GM19351 (cell line): ENCODE results near the gene ATP1B2.
"Not testable (repeated sequence)": the region's sequence is repeated elsewhere in the genome, so short reads cannot be mapped to it uniquely, and the experiment has no call there.

Experiments used
- ATAC-seq: cut with Tn5 transposase; IDR thresholded peaks from one replicate; pipeline ENCODE4 v1.9.1; 2021; ENCODE audit warnings: mild to moderate bottlenecking, moderate library complexity; ENCODE audit not compliant: unreplicated experiment

The ATP1B2 gene, protein sequence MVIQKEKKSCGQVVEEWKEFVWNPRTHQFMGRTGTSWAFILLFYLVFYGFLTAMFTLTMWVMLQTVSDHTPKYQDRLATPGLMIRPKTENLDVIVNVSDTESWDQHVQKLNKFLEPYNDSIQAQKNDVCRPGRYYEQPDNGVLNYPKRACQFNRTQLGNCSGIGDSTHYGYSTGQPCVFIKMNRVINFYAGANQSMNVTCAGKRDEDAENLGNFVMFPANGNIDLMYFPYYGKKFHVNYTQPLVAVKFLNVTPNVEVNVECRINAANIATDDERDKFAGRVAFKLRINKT

DNA sequence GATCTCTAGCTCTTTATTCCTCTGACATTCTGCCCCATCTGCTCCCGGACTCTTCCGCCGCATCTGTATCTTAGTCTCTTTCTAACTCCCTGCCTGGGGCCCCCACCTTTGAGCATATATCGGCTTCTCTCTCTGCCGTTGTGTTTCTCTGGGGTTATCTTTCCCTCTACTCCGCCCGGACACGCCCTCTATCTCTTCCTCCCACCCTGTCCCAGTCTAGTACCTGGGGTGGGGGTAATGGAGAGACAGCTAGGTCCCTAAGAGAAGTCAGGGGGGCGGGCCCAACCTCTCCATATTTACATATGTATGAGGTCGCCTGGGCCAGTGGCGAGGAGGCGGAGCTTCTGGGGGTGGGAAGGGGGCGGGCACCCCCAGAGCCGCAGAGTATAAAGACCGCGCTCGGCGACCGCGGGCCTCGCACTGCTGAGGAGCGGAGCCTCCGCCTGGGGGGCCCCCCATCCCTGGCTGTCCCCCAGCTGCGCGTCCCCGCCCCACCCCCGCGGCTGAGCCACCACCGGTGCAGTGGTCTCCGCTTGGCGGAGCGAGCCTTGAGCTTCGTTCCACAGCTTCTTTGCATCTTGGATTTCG is at the start of gene ATP1B2:
ATP1B2 (plus strand) TSS at position 418 of the 588 bp plus-strand sequence. CDS start 593 bp downstream, outside the sequence.
- no peak for ATAC-seq

DNA sequence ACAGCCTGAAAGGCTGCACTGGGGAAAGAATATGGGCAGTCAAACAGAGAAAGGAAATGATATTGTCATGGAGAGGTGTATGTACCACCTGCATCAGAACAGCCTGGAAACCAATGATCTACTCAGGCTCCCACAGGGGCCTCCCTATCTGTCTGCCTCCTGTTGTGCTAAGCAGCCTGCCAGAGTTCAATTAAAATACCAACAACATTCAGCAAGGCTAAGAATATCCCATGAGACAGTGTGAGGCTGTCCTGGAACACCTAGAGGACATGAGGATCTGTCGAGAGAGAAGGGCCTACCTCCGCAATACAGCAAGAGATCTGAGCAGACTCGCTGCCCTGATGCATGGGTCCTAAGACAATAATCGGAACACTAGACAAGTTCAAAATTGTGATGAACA is 44.4 kb upstream of the ATP1B2 start:
- no peak for ATAC-seq

DNA sequence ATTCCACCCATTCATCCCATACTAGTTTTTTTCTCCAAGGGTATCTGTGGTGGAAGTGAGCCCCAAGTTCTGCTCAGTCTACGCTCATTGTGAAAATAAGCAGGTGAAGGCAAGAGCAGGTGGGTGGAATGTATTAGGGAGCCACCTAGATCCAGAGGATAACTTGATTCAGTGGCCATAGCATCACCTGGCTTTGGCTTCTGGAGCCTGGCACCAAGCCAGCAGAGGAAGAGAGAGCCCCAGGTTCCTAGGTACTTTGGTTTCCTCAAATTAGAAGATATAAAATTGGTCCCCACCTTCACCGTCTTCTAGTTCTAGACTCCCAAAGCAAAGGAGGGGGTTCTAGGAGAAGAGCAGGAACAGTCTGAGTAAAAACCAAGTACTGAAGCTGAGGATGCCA is 40.1 kb upstream of the ATP1B2 start:
- ATAC-seq: no peak

DNA sequence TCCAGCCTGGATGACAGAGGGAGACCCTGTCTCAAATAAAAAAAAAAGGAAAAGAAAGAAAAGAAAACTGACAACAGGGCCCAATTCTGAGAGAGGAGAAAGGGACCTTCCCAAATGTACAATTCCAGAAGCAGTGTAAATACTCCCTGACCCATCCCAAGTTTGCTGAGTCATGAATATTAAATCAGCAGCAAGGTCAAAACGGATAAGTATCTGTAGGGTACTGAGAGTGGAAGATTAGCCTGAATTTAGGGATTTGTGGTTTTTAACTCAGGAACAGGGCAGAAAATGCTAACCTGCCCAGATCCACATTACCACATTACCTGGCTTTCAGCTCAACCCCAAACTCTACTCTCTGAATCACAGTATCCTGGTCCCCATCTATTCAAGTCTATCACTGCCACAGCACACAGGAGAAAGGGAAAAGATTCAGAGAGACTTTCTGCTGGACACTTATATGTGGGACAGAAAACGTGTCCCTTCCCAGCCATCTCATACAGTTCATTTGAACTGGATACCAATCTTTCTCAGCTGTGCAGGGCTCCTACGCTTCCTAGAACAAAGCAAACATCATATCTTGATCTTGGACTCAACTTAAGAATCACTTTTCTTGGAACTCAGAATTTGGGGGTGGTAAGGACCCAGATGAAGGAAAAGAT is 39.0 kb upstream of the ATP1B2 start:
- no peak for ATAC-seq

DNA sequence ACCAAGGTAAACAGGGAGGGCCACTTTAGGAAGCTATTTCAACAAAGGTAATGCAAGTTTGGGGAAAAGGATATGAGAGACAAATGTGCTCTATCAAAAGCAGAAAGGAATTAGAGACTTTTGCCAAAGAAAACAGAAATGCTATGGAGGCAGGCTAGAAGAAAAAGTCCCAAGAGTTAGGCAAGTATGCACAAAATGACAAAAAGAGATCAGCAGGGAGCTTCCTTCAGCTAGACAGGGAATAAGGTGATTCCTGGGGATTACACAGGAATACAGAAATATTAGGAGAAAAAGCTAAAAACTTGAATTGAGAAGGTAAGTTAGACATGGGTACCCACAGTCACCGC is 38.5 kb upstream of the ATP1B2 start:
- no peak for ATAC-seq

DNA sequence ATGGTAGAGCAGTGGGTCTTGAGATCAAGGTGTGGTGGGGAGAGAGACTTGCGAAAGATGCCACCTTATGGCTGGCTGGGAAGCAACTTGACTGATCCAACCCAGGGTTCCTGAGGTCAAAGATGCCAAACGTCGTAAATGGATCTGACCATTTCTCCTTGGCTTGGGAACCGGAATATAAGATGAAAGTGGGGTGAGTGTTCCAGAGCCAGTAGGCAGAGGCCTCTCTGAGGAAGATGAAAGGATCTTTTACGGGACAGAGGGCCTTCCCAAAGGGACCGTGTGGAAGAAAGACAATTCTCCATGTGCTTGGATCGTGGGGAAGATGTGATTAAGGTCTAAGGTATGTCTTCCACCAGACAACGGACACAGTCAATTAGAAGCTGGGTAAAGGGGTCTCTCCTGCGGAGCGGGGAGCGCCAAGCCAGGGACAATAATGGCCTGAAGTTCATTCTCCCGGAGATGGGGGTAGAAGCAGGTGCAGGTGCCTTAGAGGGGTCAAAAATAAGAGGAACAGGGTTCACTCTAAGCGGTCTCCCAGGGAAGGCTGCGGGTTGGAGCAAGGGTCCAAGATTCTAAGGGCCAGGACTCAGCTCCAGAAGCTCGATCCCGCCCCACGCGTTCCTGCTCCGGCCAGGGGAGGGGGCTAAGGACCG is 36.8 kb upstream of the ATP1B2 start:
- ATAC-seq: no peak

DNA sequence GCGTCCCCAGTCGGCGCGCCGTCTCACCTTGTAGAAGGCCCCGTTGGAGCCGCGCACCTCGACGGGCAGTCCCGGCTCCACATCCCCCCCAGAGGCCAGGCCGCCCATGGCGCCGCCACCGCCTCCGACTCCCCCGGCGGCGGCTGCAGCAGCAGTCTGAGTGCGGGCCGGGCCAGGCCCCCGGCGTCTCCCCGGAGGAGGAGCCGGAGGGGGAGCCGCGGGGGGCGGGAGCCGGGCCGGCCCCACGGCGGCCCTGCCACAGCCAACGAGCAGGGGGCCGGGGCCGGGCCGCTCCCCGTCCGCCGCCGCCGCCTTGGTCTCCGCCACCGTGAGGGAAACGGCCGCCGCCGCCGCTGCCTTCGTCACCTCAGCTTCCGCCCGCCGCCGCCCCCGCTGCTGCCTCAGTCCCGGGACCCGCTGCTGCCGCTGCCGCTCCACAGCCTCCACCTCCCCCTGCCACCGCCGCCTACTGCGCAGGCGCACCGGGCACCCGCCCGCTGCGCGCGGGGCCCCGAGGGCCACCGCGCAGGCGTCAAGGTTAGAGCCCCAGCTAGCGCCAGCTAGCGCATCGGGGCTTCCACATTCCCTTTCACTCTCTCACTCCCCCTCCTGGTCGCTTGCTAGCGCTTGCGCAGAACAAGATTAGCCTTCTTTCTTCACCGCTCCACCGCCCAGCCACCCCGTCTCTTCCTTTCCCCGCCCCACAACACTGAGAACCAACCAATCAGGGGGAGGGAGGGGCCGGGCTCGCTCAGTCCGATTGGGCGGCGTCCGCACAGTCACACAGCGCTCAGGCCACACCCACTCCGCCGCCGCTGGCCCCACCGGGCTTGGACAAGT is 36.1 kb upstream of the ATP1B2 start, which contains the start of gene FXR2:
FXR2 (minus strand) TSS at position 473 of the 840 bp plus-strand sequence; CDS start at position 108, 365 bp downstream.
- ATAC-seq: peak; percentile 84

DNA sequence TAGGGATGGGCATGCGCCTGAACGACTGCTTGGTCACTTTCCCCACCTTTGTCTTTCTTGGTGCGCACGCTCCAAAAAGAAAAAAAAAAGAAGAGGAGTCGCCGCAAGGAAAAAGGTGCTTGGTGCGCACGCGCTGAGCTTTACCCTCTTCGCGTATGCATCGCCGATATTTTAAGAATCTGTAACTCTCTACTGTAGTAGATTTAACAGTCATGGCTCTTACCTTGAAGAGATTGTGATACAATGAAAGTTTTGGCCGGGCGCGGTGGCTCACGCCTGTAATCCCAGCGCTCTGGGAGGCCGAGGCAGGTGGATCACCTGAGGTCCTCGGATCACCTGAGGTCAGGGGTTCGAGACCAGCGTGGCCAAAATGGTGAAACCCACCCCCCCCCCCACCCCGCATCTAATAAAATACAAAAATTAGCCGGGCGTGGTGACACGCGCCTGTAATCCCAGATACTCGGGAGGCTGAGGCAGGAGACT is 35.4 kb upstream of the ATP1B2 start:
- no peak for ATAC-seq

DNA sequence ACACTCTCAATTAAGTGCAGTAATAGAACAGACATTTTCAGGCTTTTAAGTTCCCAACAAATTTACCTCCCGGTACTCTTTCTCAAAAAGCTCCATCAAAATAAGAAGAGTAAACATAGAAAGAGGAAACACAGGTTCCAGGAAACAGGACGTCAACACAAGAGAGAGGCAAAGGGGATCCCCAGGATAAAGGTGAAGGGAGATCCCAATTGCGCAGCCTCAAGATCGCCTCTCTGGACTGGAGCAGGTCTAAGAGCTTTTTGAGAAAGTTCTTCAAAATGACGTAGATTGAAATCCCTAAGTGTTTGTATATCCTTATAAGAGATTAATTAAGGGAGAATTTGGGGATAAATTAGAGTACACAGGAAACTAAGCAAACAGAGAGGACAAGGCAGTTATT is 32.1 kb upstream of the ATP1B2 start:
- no peak for ATAC-seq

DNA sequence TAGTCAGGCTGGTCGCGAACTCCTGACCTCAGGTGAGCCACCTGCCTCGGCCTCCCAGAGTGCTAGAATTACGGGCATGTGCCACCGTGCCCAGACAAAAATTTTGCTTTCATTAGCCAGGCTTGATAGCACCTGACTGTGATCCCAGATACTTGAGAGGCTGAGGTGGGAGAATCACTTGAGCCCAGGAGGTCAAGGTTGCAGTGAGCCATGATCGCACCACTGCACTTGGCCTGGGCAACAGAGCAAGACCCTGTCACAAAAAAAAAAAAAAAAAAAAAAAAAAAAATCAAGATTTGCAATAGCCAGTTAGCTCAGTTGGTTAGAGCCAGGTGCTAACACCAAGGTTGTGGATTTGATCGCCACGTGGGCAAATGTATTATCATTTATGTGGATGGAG is 29.9 kb upstream of the ATP1B2 start:
- ATAC-seq: no peak

DNA sequence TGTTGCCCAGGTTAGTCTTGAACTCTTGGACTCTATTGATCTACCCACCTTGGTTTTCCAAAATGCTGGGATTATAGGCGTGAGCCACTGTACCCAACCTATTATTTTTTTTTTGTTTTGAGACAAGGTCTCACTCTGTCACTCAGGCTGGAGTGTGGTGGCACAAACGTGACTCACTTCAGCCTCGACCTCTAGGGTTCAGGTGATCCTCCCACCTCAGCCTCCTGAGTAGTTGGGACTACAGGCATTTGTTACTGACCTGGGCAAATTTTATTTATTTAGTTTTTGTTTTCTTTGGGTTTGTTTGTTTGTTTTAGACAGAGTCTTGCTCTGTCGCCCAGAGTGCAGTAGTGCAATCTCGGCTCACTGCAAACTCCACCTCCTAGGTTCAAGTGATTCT is 27.1 kb upstream of the ATP1B2 start:
- ATAC-seq: no peak

DNA sequence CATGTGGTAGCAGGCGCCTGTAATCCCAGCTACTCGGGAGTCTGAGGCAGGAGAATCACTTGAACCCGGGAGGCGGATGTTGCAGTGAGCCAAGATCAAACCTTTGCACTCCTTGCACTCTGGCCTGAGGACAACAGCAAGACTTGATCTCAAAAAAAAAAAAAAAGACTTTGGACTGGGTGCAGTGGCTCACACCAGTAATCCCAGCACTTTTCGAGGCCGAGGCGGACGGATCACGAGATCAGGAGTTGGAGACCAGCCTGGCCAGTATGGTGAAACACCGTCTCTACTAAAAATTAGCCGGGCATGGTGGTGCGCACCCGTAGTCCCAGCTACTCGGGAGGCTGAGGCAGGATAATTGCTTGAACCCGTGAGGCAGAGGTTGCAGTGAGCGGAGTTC is 25.0 kb upstream of the ATP1B2 start:
- ATAC-seq: not testable (repeated sequence)

DNA sequence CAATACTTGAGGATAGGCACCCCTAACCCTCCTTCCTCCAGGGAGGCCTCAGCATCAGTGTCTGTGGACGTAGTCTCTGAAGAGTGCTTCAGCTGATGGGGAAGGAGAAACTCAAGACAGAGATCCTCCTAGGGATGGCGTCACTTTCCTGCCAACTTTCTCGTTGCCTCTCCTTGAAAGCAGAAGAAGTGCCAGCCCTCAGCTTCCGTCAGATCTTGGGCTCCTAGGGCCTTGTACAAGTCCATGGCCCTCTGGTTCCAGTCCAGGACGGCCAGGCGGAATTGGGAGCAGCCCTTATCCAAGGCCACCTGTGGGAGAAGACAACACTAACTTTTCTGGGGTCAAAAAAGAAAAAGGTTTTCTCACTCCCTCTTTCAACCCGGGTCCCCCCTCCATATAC is 24.4 kb upstream of the ATP1B2 start:
- no peak for ATAC-seq

DNA sequence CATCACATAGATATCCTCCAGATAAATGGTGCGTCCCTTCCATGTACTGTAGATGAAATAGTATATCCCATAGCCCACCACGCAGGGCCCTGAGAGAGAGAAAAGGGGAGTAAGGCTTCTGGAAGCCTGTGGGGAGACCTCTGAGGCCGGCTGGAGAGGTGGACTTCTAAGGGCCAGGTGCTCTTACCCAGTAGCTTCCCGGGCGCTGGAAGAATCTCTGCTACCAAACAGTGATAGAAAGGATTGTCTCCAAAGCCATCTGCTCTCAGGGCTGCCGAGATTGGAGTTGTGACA is 23.8 kb upstream of the ATP1B2 start:
- no peak for ATAC-seq

DNA sequence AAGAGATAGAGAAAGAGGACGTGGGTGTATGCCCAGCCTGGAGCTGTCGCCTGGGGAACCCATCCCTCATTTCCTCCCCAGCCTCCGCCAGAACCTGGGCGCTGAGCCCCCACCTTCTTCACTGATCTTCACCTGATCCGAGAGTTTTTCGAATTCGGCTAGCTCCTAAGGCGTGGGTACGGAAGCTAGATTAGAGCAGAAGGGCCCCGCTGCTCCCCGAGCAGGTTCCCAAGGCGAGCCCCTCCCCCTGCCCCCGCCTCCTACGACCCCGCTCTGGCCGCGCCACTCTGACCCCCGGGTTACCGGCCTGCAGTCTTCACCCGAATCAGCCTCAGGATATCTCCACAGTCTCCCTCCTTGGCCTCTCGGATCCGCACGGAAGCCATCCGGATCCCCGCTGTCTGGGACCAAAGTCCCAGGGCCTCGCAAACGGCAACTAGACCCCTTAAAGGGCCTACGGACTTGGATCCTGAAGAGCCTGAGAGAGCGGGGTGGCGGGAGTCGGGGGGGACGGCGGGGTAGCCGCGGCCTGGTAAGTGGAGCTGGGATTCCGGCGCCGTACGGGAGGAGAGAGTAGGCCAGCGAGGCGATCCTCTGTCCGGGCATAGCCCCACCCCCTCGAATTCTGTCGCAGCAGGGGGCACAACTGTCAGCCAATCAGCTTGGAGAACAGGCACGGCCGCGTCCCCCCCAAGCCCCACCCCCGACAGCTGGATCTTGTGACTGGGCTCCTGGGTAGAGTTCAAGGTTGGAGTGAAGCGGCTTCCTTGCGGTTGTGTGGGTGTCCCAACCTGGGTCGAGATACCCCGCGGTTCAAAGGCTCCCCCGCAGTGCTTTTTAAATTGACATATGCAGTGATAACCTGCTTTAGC is 23.2 kb upstream of the ATP1B2 start, which contains the start of gene SAT2:
SAT2 (minus strand) TSS at position 572 of the 872 bp plus-strand sequence; CDS start at position 386, 186 bp downstream.
- peak; percentile 88 for ATAC-seq

DNA sequence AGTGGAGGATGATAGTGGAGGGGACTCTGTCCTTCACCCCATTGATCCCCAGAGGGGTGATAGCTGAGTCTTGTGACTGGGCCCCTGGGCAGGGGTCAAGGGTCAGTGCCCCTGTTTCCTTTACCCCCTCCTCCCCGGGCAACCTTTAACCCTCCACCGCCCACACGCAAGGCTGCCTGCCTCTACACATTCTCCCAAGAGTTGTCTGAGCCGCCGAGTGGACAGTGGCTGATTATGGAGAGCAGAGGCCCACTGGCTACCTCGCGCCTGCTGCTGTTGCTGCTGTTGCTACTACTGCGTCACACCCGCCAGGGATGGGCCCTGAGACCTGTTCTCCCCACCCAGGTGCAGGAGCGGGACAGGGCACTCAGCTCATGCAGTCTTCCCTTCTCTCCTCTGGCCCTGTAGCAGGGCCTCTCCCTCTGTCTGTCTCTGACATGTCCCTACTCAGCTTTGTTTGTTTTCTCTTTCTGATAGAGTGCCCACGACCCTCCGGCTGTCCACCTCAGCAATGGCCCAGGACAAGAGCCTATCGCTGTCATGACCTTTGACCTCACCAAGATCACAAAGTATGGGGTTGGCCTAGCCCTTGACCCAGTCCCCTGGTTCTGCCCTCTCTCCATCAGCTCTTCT is 20.7 kb upstream of the ATP1B2 start, which contains the start of gene SHBG:
SHBG (plus strand) TSS at position 197 of the 633 bp plus-strand sequence; CDS start at position 235, 38 bp downstream.
- no peak for ATAC-seq

DNA sequence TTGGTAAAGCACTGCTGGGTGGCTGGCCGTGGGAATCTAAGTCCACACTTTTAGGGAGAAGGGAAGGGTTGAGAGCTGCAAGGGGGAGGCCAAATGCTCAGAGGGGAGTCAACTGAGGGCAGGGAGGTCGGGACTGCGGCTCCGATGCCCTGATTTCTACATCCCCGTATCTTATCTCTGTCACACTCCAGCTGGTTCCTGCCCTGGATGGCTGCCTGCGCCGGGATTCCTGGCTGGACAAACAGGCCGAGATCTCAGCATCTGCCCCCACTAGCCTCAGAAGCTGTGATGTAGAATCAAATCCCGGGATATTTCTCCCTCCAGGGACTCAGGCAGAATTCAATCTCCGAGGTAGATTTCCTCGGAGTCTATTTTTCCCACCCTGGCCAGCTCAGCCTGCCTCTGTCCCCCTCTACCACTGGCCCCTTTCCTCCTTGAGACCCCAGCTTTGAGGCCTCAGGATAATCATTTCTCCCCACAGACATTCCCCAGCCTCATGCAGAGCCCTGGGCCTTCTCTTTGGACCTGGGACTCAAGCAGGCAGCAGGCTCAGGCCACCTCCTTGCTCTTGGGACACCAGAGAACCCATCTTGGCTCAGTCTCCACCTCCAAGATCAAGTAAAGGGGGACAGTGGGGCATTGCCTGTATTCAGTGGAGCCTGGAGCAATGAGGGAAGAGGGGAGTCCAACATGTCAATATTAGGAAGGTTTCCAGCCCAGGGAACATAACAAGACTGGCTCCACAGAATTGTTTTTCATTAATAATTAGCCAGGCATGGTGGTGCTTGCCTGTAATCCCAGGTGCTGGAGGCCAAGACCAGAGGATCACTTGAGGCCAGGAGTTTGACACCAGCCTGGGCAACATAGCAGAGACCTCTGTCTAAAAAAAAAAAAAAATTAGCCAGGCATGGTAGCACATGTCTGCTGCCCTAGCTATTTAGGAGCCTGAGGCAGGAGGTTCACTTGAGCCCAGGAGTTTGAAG is 19.0 kb upstream of the ATP1B2 start:
- ATAC-seq: no peak

DNA sequence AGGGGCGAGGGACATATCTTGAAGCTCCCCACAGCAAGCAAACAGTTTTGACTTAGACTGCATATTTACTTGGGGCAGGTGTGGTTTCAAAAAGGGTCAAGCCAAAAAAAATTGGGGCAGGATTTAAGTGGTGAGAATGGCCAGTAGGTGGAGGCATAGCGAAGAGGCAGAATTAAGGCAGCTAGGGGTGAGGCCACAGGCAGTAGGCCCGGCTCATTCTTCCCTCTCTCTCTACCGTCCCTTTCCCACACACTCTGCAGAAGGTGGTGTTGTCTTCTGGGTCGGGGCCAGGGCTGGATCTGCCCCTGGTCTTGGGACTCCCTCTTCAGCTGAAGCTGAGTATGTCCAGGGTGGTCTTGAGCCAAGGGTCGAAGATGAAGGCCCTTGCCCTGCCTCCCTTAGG is 18.2 kb upstream of the ATP1B2 start:
- no peak for ATAC-seq
